ENCODE results near the gene C19orf85. TPM values are rescaled to one million over a fixed set of nuclear protein-coding genes. Genes with fewer than 3 reads are reported as not detected.
"Not testable (repeated sequence)": the region's sequence is repeated elsewhere in the genome, so short reads cannot be mapped to it uniquely, and the experiment has no call there.

Gene C19orf85
- total RNA-seq, 1 experiment from 2014 or later: not detected

DNA sequence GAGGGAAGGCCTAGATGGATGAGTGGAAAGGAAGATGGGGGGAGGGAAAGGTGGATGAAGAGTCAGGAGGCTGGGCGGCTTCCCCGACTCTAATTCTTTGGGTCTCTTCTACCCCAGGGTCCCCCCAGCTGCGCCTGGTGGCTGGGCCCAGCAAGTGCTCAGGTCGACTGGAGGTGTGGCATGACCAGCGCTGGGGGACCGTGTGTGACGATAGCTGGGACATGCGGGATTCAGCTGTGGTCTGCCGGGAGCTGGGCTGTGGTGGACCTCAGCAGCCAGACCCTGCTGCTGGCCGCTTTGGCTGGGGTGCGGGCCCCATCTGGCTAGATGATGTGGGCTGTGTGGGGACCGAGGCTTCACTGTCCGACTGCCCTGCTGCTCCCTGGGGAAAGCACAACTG, 33.2 kb upstream of the C19orf85 start:
- peaks cover 8% of the 10 kb centered on the region for H3K9me3 Mint-ChIP-seq (ENCODE audit: unreplicated experiment)
- H3K4me3 Mint-ChIP-seq (ENCODE audit: unreplicated experiment): no peak overlapping the region
- POLR2A ChIA-PET: no interaction called here
- no peak overlapping the region for H3K4me3 ChIP-seq (ENCODE audit: low read depth, low read length)
- H3K27me3 Mint-ChIP-seq (ENCODE audit: insufficient read depth, unreplicated experiment): no peaks in the 10 kb centered on the region
- H3K9me3 ChIP-seq: no peaks in the 10 kb centered on the region
- DNase-seq: no peak
- TF ChIP-seq, protein P1, sequence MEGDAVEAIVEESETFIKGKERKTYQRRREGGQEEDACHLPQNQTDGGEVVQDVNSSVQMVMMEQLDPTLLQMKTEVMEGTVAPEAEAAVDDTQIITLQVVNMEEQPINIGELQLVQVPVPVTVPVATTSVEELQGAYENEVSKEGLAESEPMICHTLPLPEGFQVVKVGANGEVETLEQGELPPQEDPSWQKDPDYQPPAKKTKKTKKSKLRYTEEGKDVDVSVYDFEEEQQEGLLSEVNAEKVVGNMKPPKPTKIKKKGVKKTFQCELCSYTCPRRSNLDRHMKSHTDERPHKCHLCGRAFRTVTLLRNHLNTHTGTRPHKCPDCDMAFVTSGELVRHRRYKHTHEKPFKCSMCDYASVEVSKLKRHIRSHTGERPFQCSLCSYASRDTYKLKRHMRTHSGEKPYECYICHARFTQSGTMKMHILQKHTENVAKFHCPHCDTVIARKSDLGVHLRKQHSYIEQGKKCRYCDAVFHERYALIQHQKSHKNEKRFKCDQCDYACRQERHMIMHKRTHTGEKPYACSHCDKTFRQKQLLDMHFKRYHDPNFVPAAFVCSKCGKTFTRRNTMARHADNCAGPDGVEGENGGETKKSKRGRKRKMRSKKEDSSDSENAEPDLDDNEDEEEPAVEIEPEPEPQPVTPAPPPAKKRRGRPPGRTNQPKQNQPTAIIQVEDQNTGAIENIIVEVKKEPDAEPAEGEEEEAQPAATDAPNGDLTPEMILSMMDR (IDR thresholded peaks at IDR 0.05; ENCODE audit: insufficient read depth in 1 of 2, low read depth in 1 of 2, low read length in 1 of 2, severe bottlenecking in 1 of 2, unreplicated experiment in 1 of 2): no peak
- H3K36me3 Mint-ChIP-seq (ENCODE audit: insufficient read depth, unreplicated experiment): peaks cover 16% of the 10 kb centered on the region
- H3K27me3 ChIP-seq (replicated peaks; ENCODE audit: control insufficient read depth, insufficient read depth, low read length): no peaks in the 10 kb centered on the region
- CTCF ChIA-PET: no interaction called here
- H3K4me1 ChIP-seq: peaks cover 4% of the 10 kb centered on the region; the same call in 1 of the 2 replicates
- H3K4me1 Mint-ChIP-seq (ENCODE audit: low read depth, unreplicated experiment): peaks cover 15% of the 10 kb centered on the region
- intact Hi-C loops (cut with micrococcal nuclease; ENCODE audit: unreplicated experiment): no loop called here
- no TSS peak for BruUV-seq (replicated peaks)
- H3K27ac Mint-ChIP-seq (ENCODE audit: unreplicated experiment): no peak overlapping the region
- no peaks in the 10 kb centered on the region for H3K36me3 ChIP-seq (ENCODE audit: control insufficient read depth, insufficient read depth, low read length)

DNA sequence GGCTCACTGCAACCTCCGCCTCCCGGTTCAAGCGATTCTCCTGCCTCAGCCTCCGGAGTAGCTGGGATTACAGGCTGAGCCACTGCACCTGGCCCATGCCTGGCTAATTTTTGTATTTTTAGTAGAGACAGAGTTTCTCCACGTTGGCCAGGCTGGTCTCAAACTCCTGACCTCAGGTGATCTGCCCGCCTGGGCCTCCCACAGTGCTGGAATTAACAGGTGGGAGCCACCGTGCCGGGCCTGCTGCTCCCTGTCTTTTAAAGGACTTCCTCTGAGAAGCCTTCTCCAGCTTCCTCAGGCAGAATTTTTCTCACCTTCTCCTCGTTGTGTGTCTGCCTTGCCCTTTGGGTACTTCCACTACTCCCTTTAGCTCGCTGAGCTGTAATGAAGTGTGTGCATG, 32.3 kb upstream of the C19orf85 start:
- BruUV-seq (replicated peaks); H3K27ac Mint-ChIP-seq (ENCODE audit: unreplicated experiment); H3K9me3 Mint-ChIP-seq (ENCODE audit: unreplicated experiment): not testable (repeated sequence)

DNA sequence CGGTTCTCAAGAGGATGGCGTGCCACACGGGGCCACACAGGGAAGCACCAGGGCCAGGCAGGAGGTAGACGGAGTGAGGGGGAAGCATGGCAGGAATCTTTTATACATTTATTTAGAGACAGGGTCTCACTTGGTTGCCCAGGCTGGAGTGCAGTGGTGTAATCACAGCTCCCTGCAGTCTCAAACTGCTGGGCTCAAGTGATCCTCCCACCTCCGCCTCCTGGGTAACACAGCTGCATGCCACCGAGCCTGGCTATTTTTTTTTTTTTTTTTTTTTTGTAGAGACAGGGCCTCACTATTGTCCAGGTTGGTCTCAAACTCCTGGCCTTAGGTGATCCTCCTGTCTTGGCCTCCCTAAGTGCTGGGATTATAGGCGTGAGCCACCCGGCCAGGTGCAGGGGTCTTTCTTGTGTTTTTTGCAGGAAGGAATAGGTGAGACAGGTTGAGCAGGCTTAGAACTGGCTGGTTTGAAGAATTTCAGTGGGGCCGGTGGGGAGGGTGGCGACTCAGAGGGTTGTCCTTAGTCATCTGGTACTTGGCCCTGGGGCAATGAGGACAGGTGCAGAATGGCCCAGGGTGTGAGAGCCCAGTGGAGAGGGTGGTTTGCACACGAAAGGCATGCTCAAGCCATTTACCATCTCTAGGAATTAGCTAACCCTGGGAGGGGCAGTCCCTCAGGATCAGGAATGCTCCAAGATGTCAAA, 31.2 kb upstream of the C19orf85 start:
- Mint-ChIP-seq H3K4me3 (ENCODE audit: unreplicated experiment) (no peak overlapping the region), H3K27ac (ENCODE audit: unreplicated experiment) (no peak overlapping the region), H3K9me3 (ENCODE audit: unreplicated experiment) (no peaks in the 10 kb centered on the region), H3K27me3 (ENCODE audit: insufficient read depth, unreplicated experiment) (no peaks in the 10 kb centered on the region), H3K36me3 (ENCODE audit: insufficient read depth, unreplicated experiment) (peaks cover 21% of the 10 kb centered on the region), H3K4me1 (ENCODE audit: low read depth, unreplicated experiment) (peaks cover 15% of the 10 kb centered on the region)
- H3K9me3 ChIP-seq: no peaks in the 10 kb centered on the region
- no peak overlapping the region for H3K4me3 ChIP-seq (ENCODE audit: low read depth, low read length)
- ChIA-PET CTCF (no interaction called here), POLR2A (interaction anchor here (1.1 to 1.5 kb wide), 3 partner anchors 9 to 19 kb away, joined by 4 to 5 read pairs (median 4); partner anchors contain the start of genes NAT14 and ZNF628)
- H3K27me3 ChIP-seq (replicated peaks; ENCODE audit: control insufficient read depth, insufficient read depth, low read length): no peaks in the 10 kb centered on the region
- peak; percentile 47 to 72 for DNase-seq
- H3K4me1 ChIP-seq: peaks cover 4% of the 10 kb centered on the region; the same call in 1 of the 2 replicates
- BruUV-seq (replicated peaks): no TSS peak
- H3K36me3 ChIP-seq (ENCODE audit: control insufficient read depth, insufficient read depth, low read length): no peaks in the 10 kb centered on the region
- intact Hi-C loops (cut with micrococcal nuclease; ENCODE audit: unreplicated experiment): no loop called here
- TF ChIP-seq, protein P1 (IDR thresholded peaks at IDR 0.05; ENCODE audit: insufficient read depth in 1 of 2, low read depth in 1 of 2, low read length in 1 of 2, severe bottlenecking in 1 of 2, unreplicated experiment in 1 of 2): no peak

More for the DNA sequence above, 32.3 kb upstream of the C19orf85 start:
- H3K4me3 Mint-ChIP-seq (ENCODE audit: unreplicated experiment); H3K4me3 ChIP-seq (ENCODE audit: low read depth, low read length); H3K4me1 ChIP-seq; H3K27me3 Mint-ChIP-seq (ENCODE audit: insufficient read depth, unreplicated experiment); DNase-seq; CTCF ChIA-PET; H3K27me3 ChIP-seq (replicated peaks; ENCODE audit: control insufficient read depth, insufficient read depth, low read length); intact Hi-C loops (cut with micrococcal nuclease; ENCODE audit: unreplicated experiment); H3K9me3 ChIP-seq; H3K36me3 ChIP-seq (ENCODE audit: control insufficient read depth, insufficient read depth, low read length): not testable (repeated sequence)
- Mint-ChIP-seq H3K4me1 (ENCODE audit: low read depth, unreplicated experiment) (peaks cover 15% of the 10 kb centered on the region), H3K36me3 (ENCODE audit: insufficient read depth, unreplicated experiment) (peaks cover 16% of the 10 kb centered on the region)
- POLR2A ChIA-PET: interaction anchor here (1.1 to 1.5 kb wide), 2 partner anchors 10 to 20 kb away, joined by 4 to 5 read pairs; partner anchors contain the start of gene ZNF628
